COLO668 (cell line): Measurements from ENCODE around the gene DLL1.

ENCODE experiments used
- DNase-seq: peaks from one replicate; lab custom pipeline; 2025; ENCODE audit not compliant: unreplicated experiment; lab: John Stamatoyannopoulos, UW

Gene DLL1

DNA sequence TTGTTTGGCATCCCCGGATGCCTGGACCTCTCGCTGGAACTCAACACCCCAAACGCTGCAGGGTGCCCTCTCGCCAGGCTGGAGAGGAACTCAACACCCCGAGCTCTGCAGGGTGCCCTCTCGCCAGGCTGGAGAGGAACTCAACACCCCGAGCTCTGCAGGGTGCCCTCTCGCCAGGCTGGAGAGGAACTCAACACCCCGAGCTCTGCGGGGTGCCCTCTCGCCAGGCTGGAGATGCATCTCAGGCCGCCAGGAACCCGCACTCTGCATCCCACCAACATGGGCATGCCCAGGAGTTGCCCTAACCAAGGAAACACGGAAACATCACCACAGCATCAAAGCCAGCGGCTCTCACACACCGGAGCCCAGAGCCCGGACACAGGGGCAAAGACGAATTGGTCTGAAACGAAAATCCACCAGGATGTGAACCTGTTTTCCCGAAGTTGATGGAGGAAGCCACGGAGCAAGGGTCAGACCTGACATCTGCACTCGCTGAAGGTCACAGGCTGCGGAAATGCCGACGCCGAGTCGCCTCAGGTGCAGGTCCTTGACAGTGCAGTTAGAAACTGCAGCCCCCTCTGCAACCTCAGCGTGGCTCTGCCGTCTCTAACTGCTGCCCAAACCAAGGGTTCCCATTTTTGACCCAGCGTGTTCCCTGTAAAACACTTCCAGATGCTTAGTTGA is 37.5 kb downstream of the DLL1 start:
- DNase-seq = no peak

DNA sequence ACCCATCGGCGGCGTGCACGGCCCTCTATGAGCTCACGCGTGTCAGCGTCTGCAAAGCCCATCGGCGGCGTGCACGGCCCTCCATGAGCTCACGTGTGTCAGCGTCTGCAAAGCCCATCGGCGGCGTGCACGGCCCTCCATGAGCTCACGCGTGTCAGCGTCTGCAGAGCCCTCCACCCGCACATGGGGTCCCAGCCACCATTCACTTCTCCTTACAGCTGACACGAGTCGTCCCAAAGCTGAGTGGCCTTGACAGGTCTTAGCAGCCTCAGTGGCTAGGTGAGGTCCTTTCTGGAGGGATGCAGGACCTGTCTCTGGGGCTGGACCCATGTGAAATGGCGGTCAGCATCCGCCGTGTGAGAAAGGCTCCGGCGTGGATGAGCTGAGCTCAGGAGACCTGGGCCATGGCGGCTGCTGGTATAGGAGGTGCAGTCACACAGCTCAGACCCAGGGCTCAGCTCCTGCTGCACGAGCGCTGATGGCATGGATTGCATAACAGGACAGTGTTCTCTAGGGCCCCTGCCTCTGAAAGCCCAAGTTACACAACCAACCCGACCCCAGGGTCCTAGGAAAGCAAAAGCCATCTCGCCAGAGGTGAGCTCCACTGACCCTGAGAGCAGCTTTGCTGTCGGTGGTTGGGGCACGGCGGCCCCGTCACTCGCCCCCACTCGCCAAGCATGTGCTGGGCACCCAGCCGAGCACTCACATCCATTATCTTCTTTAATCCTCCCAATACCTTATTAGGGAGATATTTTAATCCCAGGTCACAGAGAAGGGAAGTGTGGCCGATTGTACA is 38.9 kb downstream of the DLL1 start:
- DNase-seq = no peak

DNA sequence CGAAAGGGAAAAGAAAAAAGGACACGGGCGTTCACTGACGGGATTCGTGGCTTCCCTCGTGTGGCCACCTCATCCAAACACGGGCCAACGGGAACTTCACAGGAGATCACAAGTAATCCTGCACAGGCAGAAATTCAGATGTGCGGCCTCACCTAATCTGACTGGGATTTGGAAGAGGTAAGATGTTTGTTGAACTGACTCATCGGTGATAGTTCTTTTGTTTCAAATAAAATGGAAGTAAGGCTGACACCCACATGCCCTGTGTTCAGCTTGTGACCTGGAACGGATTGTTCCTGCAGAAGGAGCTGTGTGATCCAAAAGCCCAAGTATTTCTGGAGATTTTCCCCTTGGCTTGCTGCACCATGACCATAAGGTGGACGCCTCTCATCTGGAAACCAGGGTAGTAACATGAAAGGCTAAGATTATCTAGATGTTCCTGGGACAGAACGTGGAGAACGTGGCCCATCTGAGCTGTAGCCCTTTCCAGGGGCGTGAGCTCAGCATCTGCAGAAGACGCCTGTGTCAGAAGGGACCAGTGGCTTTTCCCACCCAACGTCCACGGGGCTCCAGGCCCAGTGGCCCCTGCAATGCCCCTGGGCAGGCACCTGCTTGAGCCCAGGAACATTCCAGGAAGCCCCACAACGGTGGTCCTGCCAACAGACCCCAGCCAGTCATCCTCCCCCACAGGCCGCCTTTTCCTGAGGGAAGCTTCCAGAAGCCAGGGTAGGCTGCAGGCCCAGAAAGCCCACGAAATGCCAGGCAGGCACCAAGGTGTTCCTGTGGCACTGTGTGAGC is 39.7 kb downstream of the DLL1 start:
- DNase-seq = no peak

DNA sequence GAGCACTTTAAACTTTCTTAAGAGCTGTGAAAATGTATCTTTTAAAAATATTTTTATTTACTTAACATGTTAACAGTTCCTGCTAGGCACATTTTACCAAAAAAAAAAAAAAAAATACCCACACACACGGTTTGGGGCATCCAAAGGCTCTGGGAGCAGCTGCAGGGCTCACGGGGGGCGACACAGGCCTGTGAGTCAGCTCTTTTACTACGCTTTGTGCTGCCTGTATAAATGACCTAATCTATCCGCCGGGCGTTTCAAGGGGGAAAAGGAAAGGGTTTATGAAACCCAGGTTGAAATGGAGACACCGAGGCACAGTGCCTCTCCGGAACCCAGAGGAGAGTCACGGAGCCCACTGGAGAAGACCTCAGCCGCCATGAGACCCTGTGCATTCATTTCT is 40.4 kb downstream of the DLL1 start:
- no peak for DNase-seq

DNA sequence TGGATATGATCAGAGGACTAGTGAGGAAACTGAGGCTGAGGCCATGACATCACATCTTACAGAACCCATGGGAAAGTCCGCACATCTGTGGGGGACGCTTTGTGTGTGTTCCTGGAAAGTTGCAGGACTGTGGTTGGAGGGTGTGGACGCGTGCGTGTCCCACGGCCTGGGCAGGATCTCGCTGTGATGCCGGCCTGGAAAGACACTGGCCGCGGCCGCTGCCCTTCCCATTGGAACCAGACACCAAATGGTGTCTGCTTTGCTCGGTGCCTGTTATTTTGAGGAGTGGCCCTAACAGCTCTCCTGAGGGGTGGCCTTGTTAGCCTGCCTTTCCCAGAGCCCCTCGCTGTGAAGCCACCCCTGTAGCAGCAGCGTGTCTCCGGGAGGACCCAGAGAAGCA is 41.1 kb downstream of the DLL1 start:
- DNase-seq = no peak

DNA sequence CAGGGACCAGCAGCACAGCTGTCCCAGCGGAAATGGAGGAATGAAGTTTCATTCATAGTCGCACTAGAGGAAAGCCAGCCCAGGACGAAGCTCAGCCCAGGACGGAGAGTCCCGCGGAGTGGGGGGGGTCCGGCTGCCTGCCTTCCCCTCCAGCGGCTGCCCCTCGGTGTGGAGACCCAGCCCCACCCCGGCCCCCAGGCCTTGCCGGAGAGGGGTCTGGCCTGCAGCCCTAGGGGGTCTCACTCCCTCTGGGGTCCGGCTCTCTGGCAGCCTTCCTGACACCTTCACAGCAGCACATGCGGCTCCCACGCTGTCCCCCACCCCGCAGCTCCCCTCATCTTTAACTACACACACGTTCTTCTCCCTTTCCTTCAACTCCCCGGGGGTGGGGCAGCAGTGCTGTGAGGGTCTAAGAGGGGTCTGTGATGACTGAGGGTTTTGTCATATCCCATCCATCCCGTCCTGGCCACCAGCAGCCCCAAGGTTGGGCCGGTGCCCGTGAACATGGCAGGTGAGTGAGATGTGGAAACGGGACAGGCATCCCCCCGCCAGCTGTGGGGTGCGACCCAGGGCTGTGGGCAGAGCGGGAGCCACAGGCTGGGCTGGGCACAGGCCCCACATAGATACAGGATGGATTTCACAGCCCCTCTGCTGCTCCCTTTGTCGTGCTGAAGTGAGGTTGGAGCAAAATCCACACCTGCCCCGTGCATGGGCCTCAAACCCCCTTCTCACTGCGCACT is 41.8 kb downstream of the DLL1 start:
- DNase-seq = no peak

DNA sequence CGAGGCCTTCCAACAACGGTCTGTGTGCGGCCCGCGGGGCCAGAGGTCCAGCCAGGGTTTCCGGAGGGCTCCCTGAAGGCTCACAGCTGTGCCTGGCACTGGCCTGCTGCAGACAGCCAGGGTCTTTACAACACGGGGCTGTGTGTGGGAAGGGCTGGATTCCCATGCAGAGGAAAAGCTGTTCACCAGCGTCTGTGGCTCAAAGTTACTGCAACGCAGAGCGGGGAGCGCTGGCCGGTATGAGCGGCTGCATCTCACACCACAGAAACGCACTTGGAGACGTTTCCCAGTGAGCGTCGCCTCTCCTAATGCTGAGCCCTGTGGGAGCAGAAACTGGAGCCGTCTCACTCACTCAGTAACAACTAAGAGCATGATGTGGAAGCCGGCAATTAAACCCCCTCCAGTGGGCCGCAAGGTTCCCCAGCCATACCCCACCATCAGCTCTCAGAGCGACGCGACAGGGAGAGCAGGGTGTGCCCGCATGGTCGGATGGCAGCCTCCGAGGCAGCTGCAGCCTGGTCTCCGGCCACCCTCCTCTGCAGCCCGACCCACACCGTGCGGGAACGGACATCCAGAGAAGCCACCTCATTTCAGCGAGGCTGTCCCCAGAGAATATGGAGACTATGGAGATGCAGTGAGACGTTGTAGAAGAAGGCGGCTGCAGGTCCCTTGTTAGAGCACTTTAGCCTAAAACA is 42.6 kb downstream of the DLL1 start:
- no peak for DNase-seq

DNA sequence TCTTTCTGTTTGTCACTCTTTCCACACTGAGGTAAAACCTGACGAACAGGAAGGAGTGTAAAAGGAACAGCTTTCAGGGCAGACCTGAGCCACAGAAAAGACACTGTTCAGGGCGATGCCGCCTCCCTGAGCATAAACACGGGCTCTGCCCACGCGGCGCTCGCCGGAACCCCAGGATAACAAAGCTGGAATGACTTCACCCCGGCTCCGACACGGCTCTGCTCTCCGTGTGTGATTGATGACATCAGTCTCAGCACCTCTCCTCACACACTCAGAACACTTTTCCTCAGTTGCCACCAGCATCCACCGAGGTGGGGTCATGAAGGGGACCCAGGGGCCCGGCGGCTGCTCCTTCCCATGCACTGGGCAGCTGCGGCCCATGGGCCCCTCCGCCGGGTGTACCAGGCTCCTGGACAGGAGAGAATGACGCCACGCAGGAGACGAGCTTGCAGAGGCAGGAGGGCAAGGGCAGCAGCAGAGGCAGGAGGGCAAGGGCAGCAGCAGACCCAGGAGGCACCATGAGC is 43.6 kb downstream of the DLL1 start:
- DNase-seq = no peak

DNA sequence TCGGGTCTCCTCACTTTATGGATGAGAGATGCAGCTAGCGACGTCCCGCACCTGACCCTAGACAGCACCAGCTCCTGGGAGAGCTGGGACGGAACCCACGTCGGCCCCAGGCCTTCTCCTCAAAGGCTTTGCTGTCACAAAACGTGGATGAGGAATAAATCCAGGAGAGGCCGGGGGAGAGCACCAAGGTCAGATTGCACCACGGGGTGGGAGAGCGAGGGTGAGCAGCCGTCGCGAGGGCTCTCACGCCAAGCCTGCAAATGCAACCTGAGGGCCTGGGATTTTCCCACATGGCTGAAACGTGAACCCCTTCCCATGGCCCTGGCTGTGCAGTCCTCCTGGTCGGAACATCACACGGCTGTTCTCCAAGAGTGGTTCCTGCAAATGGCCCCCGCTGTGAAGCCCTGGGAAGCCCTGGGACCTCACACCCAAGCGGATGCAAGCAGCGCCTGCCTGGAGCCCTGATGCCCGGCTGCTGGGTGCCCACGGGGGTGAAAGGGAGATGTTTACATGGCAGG is 45.3 kb downstream of the DLL1 start:
- DNase-seq = no peak

DNA sequence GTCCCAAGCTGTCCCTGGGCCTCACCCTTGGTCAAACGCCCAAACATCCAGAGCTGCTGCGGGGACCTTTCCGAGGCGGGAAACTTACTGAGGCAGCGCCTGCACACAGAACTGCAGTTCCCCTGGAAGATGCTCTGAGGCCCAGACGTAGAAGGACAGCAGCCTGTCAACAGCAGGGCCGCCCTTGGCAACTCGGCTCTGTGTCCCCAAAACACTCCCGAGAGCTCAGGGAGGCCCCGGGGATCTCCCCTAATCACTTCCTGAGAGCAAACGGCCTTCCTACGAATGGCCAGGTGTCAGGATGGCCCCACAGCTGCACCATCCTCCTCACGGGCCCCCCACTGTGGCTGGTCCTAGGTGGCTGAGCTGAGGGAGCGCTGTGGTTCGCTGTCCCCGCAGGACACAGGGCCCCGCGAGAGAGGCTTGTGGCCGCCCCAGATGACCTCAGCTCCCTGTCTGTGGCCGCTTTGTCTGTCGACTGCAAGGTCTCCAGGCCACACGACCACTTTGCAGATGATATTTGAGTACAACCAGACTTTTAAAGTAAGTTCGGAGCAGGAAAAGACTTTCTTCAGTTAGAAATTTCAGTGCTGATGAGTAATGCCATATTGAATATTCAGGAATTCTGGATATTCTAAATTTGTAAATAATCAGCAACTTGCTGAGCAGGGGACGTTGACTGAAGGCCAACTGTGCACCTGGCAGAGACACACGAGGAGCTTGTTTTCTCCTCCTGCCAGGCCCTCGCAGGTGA is 46.0 kb downstream of the DLL1 start:
- DNase-seq = peak; percentile 42

DNA sequence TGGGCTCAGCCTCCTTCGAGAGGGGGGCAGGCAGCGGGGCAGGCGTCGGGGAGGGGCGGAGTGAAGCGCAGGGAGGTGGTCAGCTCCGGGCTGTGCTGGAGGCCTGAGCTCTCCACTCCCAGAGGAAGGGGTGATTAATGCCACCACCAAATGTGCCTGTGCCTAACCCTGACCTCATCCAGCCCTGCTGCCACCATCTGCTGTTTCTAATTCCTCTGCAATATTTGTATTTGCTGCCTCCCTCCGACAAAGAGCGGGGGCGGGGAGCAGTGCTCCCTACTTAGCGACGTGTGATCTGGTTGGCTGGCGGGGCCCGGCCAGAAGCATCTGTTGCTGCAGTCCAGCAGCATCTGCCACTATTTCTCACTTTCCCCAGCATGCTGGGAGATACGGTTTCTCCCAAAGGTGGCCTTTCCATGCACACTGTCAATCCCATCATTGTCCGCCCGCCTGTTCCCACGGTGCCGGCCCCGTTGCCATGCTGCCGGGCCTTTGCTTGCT is 47.0 kb downstream of the DLL1 start:
- peak; percentile 80 for DNase-seq

DNA sequence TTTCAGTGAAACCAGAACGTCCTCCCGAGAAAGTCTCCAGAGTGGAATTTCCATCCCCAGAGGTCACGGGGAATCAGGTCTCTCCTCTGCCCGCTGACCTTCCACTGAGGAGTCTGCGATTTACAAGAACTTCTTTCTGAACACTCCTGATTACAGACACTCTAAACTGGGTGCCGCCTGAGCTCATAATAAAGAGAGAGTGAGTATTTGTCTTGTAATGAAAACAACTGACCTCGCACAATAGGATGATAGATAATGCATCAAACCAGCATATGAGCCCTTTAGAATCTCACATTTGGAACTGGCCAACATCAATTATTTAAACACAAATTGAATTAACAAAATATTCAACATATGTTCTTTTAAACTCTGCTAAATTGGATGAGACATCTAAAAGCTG is 47.5 kb downstream of the DLL1 start:
- DNase-seq = no peak

DNA sequence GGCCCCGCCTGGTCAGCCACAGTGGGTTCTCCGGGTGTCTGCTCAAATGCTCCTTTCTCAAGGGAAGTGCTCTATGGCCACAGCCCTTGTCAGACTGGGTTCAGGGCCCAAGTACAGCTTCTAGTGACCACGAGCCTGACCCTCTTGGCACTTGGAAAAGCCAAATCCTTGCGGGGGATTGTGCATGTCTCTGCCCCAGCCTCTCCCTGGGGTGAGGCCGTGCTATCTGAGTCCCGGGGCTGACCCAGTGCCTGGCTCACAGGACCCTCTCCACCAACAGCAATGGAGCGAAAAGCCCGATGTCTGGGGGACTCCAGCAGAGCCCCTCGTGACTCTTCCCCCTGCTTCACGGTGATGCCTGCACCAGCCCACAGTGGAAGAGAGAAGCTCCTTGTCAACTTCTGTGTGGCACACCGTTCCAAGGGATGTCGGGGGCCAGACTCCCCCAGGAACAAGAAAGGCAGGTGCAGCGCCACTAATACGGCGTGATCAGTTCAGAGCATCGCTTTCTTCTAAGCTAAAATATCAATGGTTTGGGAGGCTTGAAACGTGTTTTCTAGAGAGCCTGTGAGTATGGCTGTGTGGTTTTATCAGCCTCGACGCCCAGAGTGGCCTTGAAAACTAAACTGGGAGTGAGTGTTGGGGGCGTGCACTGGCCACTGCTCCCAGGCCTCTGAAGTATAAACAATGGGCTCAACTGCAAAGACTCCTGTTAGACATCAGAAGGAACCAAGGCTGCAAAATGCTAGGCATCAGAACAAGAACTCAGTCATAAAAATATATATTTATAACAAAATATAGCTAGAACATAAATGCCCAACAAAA is 51.9 kb downstream of the DLL1 start:
- no peak for DNase-seq

DNA sequence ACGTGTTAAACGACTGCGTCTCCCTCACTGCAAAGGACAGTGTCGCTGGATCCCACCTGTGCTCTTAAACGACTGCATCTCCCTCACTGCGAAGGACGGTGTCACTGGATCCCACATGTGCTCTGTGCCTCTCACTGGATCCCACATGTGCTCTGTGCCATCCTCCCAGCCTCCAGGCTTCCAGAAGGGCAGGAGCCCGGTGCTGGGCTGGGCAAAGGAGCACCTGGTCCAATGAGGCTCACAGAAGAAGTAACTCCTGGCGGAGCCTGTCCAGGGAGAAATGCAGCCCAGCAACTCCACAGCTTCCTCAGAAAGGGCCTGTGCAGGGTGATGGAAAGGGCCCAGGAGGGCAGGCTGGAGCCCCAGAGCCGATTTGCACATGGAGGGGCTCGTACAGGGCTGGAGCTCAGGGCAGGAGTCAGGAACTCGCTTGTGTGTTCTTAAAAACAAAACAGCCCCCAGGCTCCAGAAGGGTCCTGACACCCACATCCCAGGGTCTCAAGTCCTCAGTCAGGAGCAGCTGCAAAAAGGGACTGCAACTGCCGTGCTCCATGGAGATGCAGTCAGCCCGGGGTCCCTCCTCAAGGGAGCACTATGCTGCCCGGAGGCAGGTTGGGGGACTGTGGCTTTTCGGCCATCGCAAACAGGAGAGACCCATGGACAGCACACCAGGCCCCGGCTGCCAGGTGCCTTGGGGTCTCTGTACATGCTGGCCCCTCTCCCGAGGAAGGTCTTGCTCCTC is 52.7 kb downstream of the DLL1 start:
- no peak for DNase-seq

DNA sequence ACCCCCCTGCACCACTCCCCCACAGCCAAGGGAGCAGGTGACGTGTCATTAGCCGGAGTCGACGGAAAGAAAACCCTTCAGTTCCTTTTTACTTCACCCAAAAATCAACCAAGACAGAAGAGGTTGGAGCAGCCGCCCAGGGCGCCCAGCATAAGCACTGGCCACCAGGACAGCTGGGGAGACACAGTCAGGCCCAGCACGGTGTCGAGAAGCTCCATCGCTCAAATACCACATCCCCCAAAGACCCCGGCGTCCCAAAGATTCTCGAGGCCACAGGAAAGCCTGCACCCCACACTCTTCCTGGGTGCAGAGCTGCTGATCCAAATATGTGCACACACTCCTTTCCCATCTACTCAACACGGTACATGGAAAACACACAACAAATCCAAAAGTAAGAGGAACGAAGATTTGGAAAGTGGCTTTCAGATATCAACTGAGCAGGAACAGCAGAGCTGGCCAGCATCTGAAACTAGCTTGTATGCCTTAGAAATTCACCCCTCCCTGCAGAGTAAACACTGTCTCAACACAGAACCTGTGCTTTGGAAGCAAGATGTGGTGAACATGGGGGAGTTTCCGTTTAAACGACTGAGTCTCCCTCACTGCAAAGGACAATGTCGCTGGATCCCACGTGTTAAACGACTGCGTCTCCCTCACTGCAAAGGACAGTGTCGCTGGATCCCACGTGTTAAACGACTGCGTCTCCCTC is 54.6 kb downstream of the DLL1 start:
- DNase-seq = no peak

DNA sequence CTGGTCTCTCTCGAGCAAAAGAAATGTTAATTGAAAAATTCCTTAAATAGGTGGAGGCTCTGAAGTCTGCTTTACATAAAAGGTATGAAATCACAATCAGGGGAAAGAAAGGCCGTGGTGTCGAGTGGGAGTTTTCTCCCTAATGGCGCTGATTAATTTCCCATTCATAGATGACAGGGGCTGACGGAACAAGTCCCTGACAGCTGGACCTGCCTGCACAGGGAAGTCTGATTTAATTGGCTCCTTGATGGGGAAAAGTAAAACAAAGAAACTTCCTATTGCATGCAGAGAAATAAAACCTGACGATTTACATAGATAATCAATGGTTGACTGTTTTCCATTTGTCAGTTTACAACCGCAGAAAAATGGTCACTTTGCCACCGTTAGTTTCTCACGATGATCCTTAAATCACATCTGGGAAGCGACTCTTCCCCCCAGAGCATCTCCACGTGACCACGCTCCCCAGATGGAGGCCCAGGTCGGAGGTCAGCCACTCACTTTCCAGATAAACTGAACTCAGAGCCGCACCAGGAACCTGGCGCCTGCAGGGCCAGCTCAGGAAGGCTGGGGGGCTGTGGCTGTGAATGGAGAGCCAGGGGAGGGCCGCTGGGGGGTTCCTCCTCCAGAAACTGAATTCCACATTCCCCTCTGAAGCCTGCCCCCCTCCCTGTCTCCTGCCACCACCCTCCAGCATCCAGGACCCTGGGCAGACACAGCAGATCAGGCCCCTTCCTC is 55.3 kb downstream of the DLL1 start:
- DNase-seq = no peak
